ENCODE data around the gene CMBL.

The CMBL gene

DNA sequence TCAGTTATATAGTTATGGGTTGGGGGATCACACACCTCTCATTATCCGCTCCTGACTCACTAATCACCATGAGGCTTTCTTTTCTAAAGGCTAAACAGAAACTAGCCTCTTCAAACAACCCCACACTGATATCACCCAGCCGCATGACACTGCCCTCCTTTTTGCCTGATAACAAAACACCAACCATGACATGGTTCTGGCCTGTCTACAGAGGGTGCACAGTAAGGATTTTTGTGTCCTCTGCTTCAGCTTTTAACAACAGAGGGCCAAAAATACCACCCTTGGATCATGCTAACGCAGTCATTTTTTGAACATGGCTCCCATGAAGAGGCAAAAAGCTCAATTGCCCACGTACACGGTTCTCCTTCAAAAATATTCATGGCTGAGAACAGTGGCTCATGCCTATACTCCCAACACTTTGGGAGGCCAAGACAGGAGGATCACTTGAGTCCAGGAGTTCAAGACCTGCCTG is 4.0 kb downstream of the CMBL start:
- no peak overlapping the region for H3K4me3 ChIP-seq
- peaks cover 0 to 19% (median 5%) of the 10 kb centered on the region in 4 donors for H3K4me1 ChIP-seq
- no peaks in the 10 kb centered on the region for H3K36me3 ChIP-seq
- no peak overlapping the region for H3K27ac ChIP-seq
- TF ChIP-seq, protein P1, sequence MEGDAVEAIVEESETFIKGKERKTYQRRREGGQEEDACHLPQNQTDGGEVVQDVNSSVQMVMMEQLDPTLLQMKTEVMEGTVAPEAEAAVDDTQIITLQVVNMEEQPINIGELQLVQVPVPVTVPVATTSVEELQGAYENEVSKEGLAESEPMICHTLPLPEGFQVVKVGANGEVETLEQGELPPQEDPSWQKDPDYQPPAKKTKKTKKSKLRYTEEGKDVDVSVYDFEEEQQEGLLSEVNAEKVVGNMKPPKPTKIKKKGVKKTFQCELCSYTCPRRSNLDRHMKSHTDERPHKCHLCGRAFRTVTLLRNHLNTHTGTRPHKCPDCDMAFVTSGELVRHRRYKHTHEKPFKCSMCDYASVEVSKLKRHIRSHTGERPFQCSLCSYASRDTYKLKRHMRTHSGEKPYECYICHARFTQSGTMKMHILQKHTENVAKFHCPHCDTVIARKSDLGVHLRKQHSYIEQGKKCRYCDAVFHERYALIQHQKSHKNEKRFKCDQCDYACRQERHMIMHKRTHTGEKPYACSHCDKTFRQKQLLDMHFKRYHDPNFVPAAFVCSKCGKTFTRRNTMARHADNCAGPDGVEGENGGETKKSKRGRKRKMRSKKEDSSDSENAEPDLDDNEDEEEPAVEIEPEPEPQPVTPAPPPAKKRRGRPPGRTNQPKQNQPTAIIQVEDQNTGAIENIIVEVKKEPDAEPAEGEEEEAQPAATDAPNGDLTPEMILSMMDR (IDR thresholded peaks at IDR 0.05) = no peak
- intact Hi-C loops (cut with DNase I; ENCODE audit: low total_unique reads) = no loop called here
- no peaks in the 10 kb centered on the region for H3K9me3 ChIP-seq
- no peaks in the 10 kb centered on the region for H3K27me3 ChIP-seq
- DNase-seq = no peak

DNA sequence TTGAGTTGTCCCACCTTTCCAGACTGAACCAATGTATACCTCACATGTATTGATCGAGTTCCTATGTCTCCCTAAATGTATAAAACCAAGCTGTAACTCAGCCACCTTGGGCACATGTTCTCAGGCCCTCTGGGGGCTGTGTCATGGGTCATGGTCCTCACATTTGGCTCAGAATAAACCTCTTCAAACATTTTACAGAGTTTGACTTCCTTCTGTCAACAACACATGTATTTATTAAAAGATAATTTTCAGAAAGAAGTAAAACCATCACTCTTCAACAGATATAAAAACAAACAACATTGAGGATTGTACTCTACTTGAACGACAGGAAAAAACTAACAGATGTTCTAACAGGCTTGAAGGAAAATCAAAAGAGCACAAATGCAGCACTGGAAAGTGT is 4.5 kb downstream of the CMBL start:
- H3K4me1 ChIP-seq = peaks cover 0 to 19% (median 5%) of the 10 kb centered on the region in 4 donors
- no peak for DNase-seq
- H3K36me3 ChIP-seq = no peaks in the 10 kb centered on the region
- intact Hi-C loops (cut with DNase I; ENCODE audit: low total_unique reads) = no loop called here
- H3K27ac ChIP-seq = no peak overlapping the region
- no peak overlapping the region for H3K4me3 ChIP-seq
- H3K27me3 ChIP-seq = no peaks in the 10 kb centered on the region
- no peaks in the 10 kb centered on the region for H3K9me3 ChIP-seq
- TF ChIP-seq, protein P1 (IDR thresholded peaks at IDR 0.05) = no peak

DNA sequence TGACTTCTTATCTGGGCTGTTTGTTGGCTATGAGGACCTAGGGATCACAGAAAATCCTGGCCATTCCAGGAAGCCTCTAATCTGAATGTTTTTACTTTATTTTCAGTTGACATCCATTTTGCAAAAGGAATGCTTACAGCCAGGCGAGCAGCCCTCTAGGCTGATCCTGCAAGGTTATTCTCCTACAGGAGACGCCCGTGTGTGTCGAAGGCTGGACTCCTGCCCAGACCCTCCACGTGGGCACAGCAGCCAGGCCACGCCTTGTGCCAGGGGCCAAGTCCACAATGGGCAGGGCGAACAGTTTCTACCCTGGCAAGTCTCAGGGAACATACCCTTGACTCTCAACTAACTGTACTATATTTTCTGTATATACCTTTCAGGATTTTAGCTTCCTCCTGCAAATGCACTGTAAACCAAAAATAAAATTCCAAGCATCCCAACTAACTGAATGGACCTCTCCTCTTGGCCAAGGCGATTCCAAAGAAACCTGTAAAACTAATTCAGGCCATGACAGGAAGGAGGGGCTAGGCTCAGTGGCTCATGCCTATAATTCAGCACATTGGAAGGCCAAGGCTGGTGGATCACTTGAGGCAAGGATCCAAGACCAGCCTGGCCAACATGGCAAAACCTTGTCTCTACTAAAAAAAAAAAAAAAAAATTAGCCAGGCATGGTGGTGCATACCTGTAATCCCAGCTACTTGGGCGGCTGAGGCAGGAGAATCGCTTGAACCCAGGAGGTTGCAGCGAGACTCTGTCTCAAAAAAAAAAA is 5.7 kb downstream of the CMBL start:
- Histone ChIP-seq H3K4me1 (peaks cover 0 to 18% (median 5%) of the 10 kb centered on the region in 4 donors), H3K27ac (no peak overlapping the region), H3K36me3 (no peaks in the 10 kb centered on the region), H3K27me3 (no peaks in the 10 kb centered on the region), H3K9me3 (no peaks in the 10 kb centered on the region), H3K4me3 (no peak overlapping the region)
- DNase-seq = peak in 1 of 2 donors; percentile 78
- TF ChIP-seq, protein P1 (IDR thresholded peaks at IDR 0.05) = no peak
- intact Hi-C loops (cut with DNase I; ENCODE audit: low total_unique reads) = no loop called here

DNA sequence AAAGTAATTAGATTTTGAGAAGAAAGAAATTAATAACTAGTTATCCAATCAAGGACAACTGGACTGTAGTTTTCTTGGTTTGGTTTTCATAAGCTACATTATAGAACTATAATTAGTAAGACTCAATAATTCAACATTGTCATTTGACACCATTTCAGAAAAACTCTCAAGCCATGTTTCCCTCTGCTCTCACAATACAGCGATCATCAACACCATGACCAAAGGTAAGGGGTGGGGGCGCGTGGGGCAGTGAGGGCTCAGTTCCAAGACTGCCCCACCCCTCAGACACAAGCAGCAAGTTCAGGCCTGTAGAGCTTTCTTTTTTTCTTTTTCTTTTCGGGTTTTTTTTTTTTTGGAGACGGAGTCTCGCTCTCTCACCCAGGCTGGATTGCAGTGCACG is 6.4 kb downstream of the CMBL start:
- TF ChIP-seq, protein P1 (IDR thresholded peaks at IDR 0.05) = no peak
- Histone ChIP-seq H3K27me3 (no peaks in the 10 kb centered on the region), H3K36me3 (no peaks in the 10 kb centered on the region), H3K27ac (no peak overlapping the region), H3K4me3 (no peak overlapping the region), H3K9me3 (no peaks in the 10 kb centered on the region), H3K4me1 (peaks cover 0 to 10% (median 2%) of the 10 kb centered on the region in 4 donors)
- DNase-seq = no peak
- intact Hi-C loops (cut with DNase I; ENCODE audit: low total_unique reads) = no loop called here

DNA sequence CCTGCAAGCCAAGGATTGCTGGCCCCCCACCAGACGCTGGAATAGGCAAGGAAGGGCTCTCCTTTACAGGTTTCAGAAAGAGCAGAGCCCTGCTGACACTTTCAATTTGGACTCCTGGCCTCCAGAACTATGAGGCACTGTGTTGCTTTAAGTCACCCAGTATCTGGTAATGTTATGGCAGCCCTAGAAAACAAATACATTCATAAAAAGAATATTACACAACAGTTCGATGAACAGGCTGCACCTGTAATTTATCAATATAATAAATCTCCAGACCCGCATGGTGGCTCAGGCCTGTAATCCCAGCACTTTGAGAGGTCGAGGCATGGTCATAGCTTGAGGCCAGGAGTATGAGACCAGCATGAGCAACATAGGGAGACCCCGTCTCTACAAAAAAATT is 7.5 kb downstream of the CMBL start:
- TF ChIP-seq, protein P1 (IDR thresholded peaks at IDR 0.05) = no peak
- Histone ChIP-seq H3K27ac (no peak overlapping the region), H3K27me3 (no peaks in the 10 kb centered on the region), H3K9me3 (no peaks in the 10 kb centered on the region), H3K4me3 (no peak overlapping the region), H3K4me1 (peaks cover 0 to 5% (median 2%) of the 10 kb centered on the region in 4 donors), H3K36me3 (peaks cover 0 to 9% (median 5%) of the 10 kb centered on the region in 3 donors)
- intact Hi-C loops (cut with DNase I; ENCODE audit: low total_unique reads) = no loop called here
- DNase-seq = no peak

Measured in tibial artery (tissue), 4 donors.